CD1c-positive myeloid dendritic cell (primary cell): ENCODE measurements around the gene FHL5.
"Not testable (repeated sequence)": the region's sequence is repeated elsewhere in the genome, so short reads cannot be mapped to it uniquely, and the experiment has no call there.

Experiments used
- DNase-seq: peaks from one replicate; pipeline ENCODE4 v3.0.0-alpha.2; 2016; ENCODE audit errors: extremely low spot score

Gene FHL5, protein sequence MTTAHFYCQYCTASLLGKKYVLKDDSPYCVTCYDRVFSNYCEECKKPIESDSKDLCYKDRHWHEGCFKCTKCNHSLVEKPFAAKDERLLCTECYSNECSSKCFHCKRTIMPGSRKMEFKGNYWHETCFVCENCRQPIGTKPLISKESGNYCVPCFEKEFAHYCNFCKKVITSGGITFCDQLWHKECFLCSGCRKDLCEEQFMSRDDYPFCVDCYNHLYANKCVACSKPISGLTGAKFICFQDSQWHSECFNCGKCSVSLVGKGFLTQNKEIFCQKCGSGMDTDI

DNA sequence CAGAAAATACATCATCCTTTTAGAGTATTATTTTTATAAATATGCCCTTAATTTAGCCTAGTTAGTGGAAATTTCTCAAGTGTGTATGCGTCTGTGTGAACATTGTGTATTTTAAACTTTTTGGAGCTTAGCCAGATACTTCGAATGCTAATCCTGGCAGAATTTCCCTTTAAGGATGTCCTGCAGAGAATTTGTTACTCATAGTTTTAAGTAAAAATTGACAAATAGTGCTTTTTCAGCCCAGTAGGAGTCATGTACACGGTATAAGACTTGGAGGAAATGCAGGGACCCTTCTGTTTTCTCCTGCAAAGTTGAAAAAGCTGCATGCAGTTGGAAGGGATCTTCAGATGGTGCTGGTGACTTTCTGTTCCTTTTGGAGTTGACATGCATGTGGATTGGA lies at the start of gene FHL5:
FHL5 (plus strand) TSS at position 243 of the 400 bp plus-strand sequence. CDS start 40,486 bp downstream, outside the sequence.
- no peak for DNase-seq

DNA sequence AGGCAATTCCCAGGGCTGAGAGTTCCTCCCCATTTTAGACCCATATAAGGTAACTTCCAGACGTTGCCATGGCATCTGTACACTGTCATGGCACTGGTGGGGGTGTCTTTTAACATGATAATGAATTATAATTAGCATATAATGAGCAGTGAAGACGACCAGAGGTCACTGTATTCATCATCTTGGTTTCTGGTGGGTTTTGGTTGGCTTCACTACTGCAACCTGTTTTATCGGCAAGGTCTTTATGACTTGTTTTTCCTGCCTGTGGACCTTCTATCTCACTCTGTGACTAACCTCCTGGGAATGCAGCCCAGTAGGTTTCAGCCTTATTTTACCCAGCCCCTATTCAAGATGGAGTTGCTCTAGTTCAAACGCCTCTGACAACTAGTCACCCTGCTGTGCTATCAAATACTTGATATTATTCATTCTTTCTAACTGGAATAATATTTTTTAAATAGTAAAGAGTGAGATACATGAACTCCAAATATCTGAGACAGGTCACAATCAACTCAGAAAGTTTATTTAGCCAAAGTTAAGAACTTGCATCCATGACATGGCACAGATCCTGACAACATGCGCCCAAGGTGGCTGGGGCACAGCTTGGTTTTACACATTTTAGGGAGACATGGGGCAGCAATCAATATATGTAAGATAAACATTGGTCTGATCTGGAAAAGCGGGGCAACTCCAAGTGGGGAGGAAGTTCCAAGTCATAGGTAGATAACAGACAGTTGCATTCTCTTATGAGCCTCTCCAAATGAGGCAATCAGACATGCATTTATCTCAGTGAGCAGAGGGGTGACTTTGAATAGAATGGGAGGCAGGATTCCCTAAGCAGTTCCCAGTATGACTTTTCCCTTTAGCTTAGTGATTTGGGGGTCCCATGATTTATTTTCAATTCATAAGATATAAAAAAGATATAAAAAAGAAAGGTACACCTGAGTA lies 42.5 kb upstream of the FHL5 start:
- no peak for DNase-seq

DNA sequence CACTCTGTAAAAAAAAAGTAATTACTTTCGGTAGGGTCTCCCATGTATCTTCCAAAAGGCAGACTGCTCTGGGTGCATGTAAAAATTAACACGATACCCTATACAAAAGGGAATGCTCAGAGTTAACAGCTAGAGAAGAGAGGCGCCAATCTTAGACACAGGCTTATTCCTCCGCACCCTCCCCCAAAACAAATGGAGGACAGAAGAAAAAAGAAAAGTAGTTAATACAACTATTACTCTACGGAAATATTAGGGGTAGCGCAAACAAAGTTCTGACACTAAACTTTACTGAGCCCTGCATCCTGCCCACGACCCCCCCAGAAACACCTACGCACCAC lies 41.7 kb upstream of the FHL5 start:
- no peak for DNase-seq

DNA sequence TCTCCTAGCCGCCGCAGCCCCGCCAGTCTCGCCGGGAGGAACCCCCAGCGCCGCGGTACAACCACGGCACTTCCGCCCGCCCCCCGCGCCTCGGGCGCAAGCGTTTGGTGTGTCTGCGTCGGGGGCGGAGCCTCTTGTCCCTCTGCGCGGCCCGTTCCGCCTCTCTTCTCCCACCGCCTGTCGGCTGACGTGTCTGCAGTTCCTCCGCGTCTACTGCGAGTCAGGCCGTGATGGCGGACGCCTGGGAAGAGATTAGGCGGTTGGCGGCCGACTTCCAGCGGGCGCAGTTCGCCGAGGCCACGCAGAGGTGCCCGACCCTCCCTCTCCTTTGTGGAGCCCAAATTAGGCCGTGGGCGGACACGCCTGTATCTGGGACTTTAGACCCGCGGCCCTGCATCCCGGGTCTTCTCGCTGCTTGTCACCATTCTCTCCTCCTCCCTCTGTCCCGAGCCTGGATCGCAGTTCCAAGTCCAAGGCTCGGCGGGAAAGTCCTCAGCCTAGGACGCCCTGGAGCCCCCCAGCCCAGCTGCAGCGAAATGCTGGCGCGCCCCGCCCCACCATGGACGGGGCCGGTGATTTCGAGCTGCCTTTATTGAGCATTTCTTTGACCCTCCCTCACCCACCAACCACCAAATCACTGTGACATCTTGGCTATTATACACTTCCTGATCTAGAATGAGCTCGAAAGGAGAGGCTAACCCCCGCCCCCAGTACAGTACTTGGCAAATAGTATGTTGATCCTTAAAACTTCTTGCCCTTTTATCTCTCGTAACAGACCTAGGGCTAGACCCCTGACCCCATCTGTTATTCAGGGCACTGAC lies 41.1 kb upstream of the FHL5 start, which contains the start of gene UFL1:
UFL1 (plus strand) TSS at position 163 of the 821 bp plus-strand sequence; CDS start at position 231, 68 bp downstream.
- peak; percentile 97 for DNase-seq

DNA sequence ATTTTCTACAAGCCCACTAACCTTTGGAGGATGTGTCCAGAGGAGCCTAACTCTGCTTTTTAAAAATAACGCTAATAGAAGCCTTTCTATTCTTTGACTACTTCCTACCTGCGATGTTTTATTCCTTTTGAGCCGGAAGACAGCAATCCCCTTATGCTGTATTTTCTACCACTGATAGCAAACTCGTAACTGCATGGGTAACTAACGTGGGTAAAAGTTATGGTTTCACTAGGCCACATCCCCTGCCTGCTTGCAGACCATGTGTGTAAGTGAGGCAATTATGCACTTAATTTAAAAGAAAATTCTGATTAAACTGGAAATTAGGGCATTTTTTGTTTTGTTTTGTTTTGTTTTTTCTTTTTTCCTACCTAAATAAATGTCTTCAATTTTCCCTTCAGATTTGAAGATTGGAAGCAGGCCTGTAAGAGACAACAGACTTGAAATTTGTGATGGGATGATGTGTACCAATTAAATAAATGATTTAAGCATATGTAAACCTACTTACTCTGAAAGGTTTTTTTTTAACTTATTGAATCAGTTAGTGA lies 40.4 kb upstream of the FHL5 start:
- peak; percentile 26 for DNase-seq

DNA sequence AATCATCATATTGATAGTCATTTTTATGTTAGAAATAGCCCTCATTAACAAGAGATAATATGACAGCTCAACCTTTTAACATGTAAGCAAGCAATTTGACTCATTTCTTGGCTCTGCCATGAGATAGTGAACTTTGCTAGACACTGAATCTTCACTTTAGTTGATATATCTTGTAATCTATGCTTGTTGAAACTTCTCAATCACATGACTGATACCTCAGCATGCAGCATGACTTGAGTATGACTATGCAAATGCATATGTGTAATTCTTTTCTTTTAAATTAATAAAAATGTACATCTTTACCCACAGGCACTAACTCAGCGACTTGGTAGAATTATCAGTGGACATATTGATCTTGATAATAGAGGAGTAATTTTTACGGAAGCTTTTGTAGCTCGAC lies 34.7 kb upstream of the FHL5 start:
- DNase-seq, result no peak

DNA sequence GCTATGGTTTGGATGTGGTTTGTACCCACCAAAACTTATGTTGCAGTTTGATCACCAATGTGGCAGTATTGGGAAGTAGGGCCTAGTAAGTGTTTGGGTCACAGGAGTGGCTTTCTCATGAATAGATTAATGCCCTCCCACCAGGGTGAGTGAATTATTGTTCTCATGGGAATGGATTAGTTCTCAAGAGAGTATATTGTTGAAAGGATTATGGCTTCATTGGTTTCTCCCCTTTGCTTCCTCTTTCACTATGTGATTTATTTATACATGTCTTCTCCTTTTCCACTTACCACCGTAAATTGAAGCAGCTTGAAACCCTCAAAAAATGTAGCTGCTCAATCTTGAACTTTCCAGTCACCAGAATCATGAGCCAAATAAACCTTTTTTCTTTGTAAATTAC lies 30.5 kb upstream of the FHL5 start:
- DNase-seq, result no peak

DNA sequence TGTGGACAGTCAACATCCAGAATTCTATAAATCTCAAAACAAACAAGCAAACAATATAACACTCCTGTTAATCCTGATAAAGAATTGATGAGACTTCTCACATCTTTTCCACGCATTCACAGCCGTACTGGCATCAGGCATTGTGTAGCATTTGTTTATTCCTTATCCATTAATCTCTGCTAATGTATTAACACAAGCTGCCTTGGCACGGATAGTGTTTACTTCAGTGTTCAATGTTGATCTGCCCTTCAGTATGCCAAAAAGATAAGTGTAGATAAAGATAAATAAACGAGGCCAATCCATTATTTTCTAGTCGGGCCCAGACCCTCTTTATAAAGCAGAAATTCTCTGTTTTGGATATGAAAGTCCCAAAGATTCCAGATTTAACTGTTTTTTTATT lies 25.2 kb upstream of the FHL5 start:
- DNase-seq, result no peak

DNA sequence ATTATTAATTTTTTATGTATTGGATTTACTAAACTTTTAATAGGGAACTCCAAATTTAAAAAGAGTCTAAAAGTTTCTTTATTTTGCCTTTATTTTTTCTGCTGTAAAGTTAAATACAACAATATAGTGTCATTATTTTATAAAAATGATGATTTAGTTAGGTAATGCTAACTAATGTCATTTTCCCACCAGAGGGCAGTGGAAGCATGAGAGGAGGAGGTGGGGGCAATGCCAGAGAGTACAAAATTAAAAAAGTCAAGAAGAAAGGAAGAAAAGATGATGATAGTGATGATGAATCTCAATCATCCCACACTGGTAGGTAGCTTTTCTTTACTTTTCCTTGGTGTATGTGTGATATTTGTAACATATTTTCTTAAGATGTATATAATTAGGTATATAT lies 20.2 kb upstream of the FHL5 start:
- DNase-seq, result no peak

DNA sequence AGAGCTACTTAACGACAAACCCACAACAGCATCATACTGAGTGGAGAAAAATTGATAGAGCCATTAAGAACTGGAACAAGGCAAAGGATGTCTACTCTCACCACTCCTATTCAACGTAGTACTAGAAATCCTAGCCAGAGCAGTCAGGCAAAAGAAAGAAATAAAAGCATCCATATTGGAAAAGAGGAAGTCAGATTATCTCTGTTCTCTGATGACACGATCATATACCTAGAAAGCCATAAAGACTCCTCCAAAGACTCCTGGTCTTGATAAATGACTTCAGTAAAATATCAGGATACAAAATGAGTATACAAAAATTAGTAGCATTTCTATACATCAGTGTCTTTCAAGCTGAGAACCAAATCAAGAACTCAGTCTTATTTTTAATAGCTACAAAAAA lies 17.0 kb upstream of the FHL5 start:
- no peak for DNase-seq

DNA sequence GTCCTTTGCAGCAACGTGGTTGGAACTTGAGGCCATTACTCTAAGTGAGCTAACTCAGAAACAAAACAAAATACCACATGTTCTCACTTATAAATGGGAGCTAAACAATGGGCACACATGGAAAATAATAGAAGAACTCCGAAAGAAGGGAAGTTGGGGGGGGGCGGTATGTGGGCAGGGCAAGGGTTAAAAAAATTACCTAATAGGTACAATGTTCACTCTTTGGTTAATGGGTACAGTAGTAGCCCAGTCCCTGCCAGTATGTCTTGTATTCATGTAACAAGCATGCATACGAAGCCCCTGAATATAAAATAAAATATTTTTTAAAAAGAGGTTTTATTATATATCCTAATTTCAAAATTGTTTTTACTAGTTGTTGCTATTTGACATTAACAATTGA lies 15.3 kb upstream of the FHL5 start:
- DNase-seq, result no peak

DNA sequence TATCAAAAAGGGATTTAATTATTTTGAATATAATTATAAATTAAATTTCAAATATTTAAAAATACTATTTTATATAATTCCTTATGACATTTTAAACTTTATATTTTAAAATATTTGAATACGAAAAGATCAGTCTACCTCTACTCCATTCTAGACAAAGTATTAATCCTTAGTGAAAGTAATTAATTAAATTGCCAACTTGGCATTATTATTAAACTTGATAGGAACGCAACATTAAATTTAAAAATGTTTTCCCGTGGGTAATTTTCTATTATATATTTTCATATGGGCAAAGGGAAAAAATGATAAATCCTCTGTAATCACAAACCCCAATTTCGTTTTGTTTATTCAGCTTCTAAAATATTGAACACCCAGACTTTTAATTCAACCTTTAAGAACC lies 8.4 kb upstream of the FHL5 start:
- DNase-seq, result no peak

DNA sequence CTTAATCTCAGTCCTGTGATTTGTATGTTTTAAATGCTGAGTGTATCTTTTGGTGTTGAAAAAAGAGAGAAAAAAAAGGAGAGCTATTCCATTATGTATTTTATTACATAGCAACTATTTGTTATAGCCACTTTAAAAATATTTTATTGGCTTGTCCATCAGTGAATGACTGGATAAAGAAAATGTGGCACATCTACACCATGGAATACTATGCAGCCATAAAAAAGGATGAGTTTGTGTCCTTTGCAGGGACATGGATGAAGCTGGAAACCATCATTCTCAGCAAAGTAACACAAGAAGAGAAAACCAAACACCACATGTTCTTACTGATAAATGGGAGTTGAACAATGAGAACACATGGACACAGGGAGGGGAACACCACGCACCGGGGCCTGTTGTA lies 3.2 kb upstream of the FHL5 start:
- not testable (repeated sequence) for DNase-seq

DNA sequence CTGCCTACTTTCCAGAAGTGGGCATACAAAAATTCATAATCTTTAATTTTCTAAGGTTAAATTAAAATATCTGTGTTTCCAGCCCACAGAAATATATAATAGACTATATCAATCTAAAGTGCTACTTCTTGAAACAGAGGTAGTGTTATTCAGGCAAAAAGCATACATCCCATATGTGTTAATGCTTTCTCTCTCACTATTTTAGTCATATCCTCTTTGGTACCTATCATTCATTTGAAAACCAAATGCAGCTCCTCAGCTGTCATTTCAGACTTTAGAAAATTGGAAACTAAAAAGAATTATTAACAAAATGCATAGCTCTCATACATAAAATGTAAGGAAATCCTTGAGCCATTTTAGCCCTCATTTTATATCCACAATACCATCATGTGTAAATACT lies 925 bp downstream of the FHL5 start:
- no peak for DNase-seq

DNA sequence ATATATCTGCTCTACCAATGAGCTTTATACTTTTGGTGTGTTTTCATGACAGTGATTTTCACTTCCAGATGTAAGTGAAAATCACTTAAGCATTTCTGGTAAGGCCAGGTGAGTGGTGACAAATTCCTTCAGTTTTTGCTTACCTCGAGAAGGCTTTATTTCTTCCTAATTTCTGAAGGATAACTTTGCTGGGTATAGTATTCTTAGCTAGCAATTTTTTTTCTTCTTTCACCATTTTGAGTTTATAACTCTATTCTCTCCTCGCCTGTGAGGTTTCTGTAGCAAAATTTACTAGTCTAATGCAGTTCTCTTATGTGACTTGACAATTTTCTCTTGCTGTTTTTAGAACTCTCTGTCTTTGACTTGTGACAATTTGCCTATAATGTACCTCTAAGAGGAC lies 7.1 kb downstream of the FHL5 start:
- no peak for DNase-seq

DNA sequence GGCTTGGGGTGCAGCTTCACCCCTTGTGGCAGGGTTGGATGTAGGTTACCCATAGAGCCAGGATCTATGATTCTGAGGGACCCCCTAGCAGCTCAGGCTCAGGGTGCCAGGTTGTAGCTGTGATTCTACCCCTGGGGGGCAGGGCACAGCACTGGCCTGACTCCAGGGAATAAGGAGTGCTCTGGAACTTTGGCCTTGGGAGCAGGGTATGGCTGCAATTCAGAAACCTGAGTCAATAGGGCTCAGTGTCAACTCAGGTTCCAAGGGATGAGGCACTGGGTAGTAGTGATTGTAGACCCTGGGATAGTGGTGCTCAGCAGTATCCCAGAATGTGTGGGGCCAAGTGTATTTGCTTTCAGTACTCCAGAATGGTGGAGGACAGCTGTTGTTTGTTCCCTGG lies 8.6 kb downstream of the FHL5 start:
- no peak for DNase-seq

DNA sequence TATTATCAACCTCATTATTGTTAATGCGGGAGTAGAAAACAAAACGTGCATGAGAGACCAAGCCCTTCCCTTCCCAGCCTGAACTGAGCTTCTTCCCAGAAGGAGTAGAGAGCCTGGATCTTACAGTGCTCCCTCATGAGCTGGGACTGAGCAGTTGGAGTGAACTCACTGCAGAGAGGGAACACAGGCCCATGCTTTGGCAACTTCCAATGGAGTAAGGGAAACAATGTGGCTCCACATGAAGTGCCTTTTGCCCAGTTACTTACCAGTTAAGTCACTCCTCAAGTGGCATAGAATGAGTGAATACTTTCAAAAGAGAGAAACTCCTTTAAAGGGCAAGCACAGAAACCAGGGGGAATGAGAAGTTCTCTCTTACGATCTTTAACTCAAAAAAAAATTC lies 12.4 kb downstream of the FHL5 start:
- DNase-seq, result no peak

DNA sequence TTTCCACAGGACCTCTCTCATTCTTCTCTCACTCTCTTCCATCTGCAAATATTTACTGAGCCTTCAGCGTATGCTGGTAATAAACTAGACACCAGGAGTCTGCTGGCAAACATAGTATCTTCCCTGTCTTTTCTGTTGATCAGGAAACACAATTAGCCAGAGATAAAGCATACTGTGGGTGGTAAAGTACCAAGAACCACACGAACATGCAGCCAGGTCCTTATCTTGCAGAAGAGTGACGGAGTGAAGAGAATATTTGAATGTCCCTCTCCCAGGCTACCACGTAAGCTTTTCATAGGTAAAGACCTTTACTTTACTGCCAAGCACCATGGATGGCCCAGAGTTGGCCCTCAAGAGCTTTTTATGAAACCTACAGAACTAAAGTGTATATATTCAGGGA lies 13.3 kb downstream of the FHL5 start:
- no peak for DNase-seq

DNA sequence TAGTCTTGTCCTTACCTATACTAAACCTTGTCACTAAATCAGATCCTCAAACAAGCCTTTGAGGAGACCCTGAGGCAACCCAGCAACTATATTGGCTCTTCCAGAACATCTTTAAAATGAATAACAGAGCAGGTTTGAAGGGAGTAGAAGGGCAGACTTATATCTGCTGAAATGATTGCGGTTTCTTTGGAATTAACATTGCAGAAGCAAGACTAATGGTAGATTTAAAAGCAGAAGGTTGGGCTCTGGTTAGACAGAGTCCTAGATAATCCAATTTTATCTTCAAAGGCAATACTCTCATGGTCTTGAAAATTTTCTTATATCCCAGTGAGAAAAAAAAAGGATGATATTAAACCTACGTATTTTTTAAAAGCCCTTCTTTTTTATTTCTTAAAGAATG lies 19.1 kb downstream of the FHL5 start:
- no peak for DNase-seq

DNA sequence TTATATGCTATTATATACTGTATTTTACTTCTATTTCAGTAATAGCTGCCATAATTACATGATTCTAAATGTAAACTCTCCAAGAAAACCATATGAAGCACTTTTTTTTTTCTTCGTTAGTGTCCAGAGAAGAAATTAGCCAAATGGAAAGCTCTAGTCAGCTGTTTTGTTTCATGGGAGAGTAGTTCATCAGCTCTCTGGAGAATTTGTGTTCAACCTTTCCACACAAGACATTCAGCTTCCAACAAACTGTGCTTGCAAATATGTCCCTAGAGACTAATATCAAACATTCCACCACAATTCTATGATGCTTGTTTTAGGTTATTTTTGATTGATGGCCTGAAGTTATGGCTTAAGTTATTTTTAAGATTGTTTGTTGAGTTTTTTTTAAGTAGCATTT lies 19.5 kb downstream of the FHL5 start:
- DNase-seq, result no peak

DNA sequence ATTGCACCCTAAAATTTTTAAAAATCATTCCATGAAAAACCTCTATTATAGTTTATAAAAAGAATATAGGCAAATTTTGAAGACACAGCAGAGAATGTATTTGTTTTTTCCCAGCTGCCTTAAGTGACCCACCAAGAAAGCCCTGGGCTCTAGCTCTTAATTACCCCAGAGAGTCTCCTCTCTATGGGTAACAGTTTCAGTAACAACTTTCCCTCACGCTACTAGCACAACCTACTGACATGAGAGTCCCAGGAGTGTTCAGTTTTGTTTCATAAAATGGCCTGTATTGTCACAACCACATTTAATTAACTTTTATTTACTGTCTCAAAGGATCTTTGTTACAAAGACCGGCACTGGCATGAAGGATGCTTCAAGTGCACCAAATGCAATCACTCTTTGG lies 41.5 kb downstream of the FHL5 start:
- DNase-seq, result no peak

DNA sequence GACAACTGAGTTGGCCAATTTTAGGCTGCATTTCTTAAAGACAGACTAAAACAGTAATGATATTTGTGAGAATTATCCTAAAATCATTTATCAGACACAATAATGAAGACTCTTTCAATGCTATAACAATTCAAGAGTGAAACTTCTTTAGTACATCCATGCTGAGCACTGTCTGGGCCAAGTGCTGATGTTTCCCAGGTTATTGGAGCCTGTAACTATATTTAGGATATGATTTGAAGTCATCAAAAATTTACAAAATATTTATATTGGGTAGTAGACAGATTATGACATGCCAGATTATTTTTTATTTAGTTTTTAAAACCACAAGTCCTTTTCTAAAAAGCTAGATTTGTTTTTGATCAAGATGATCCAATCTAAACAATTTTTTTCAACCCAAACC lies 45.1 kb downstream of the FHL5 start:
- DNase-seq, result no peak
